ENCODE measurements around the gene GCSH.

Gene GCSH

GRCh38 chr16:81101702-81102101 is 5.5 kb upstream of the GCSH start:
- no peak for DNase-seq

- DNase-seq = no peak
Observed at GRCh38 chr16:81099958-81100357, 3.8 kb upstream of the GCSH start.

- no peak for DNase-seq
Observed at GRCh38 chr16:81097230-81097629, 1.0 kb upstream of the GCSH start.

- DNase-seq = no peak
Observed at GRCh38 chr16:81096715-81097208, 567 bp upstream of the GCSH start.

- peak; percentile 80 for DNase-seq
Observed at GRCh38 chr16:81095653-81095952, 592 bp downstream of the GCSH start.

- DNase-seq = no peak
Observed at GRCh38 chr16:81094771-81095251, 1.4 kb downstream of the GCSH start.

- no peak for DNase-seq
Observed at GRCh38 chr16:81088836-81089235, 7.4 kb downstream of the GCSH start.

GRCh38 chr16:81081014-81081413 is 15.2 kb downstream of the GCSH start:
- no peak for DNase-seq

- DNase-seq = no peak
Observed at GRCh38 chr16:81080233-81080632, 16.0 kb downstream of the GCSH start.

- peak; percentile 99 for DNase-seq
Observed at GRCh38 chr16:81077076-81077940, 18.9 kb downstream of the GCSH start, which contains the start of gene C16orf46. C16orf46 (minus strand) TSS chr16:81077238; CDS start chr16:81063955, 13,283 bp downstream.

GRCh38 chr16:81076566-81077075 is 19.6 kb downstream of the GCSH start:
- peak; percentile 89 for DNase-seq

- no peak for DNase-seq
Observed at GRCh38 chr16:81073560-81074330, 22.4 kb downstream of the GCSH start.

GRCh38 chr16:81071805-81072204 is 24.4 kb downstream of the GCSH start:
- DNase-seq = peak; percentile 64

GRCh38 chr16:81070979-81071378 is 25.2 kb downstream of the GCSH start:
- no peak for DNase-seq

- no peak for DNase-seq
Observed at GRCh38 chr16:81069063-81069462, 27.1 kb downstream of the GCSH start.

GRCh38 chr16:81067166-81067565 is 29.0 kb downstream of the GCSH start:
- no peak for DNase-seq

GRCh38 chr16:81066681-81067080 is 29.5 kb downstream of the GCSH start:
- no peak for DNase-seq

- DNase-seq = no peak
Observed at GRCh38 chr16:81061871-81062608, 34.2 kb downstream of the GCSH start.

GRCh38 chr16:81061307-81061640 is 34.9 kb downstream of the GCSH start:
- no peak for DNase-seq

- DNase-seq = no peak
Observed at GRCh38 chr16:81060576-81061306, 35.5 kb downstream of the GCSH start.

GRCh38 chr16:81053761-81054160 is 42.4 kb downstream of the GCSH start:
- DNase-seq = peak; percentile 7

GRCh38 chr16:81042821-81043220 is 53.4 kb downstream of the GCSH start:
- DNase-seq = no peak

Measured in islet precursor cell (in vitro differentiated cells).